OCI-LY1 (cell line): Measurements from ENCODE around the gene GLUD1.
"Not testable (repeated sequence)": the region's sequence is repeated elsewhere in the genome, so short reads cannot be mapped to it uniquely, and the experiment has no call there.

Experiments
- H2AFZ ChIP-seq: fragments of 200-600 bp; sonication (generic), shearing (Covaris generic); 2 replicates; pipeline ENCODE4 v1.6.0; 2014; ENCODE audit warnings: antibody characterized with exemption, mild to moderate bottlenecking, low read length
- H3F3A ChIP-seq: fragments of 200-600 bp; sonication (generic), shearing (Covaris generic); 2 replicates; pipeline ENCODE4 v1.6.0; 2014; ENCODE audit warnings: mild to moderate bottlenecking, antibody characterized with exemption, low read length, moderate library complexity; ENCODE audit not compliant: insufficient read depth
- H3K27ac ChIP-seq: fragments of 200-600 bp; sonication (generic); 2 replicates; pipeline ENCODE4 v1.5.1; 2014; ENCODE audit warnings: low read length, mixed run types, mild to moderate bottlenecking, low read depth; ENCODE audit not compliant: poor library complexity, severe bottlenecking
- H3K27me3 ChIP-seq: fragments of 200-600 bp; sonication (generic); 2 replicates; pipeline ENCODE4 v1.6.0; 2014; ENCODE audit warnings: antibody characterized with exemption, mild to moderate bottlenecking, low read length, moderate library complexity; ENCODE audit not compliant: insufficient read depth
- H3K36me3 ChIP-seq: fragments of 200-600 bp; sonication (generic); 2 replicates; pipeline ENCODE4 v1.6.1; 2014; ENCODE audit warnings: mild to moderate bottlenecking, antibody characterized with exemption, low read length, moderate library complexity, mixed read lengths; ENCODE audit not compliant: insufficient read depth
- H3K4me1 ChIP-seq: fragments of 200-600 bp; sonication (generic); 2 replicates; pipeline ENCODE4 v1.5.1; 2014; ENCODE audit warnings: mild to moderate bottlenecking, low read length, moderate library complexity; ENCODE audit not compliant: insufficient read depth, severe bottlenecking
- H3K4me2 ChIP-seq: fragments of 200-600 bp; sonication (generic), shearing (Covaris generic); 2 replicates; pipeline ENCODE4 v1.6.1; 2014; ENCODE audit warnings: low read length
- H3K4me3 ChIP-seq: fragments of 200-600 bp; sonication (generic); 2 replicates; pipeline ENCODE4 v1.5.1; 2014; ENCODE audit warnings: low read length, low read depth, mild to moderate bottlenecking, mixed read lengths; ENCODE audit not compliant: poor library complexity, severe bottlenecking
- H3K79me2 ChIP-seq: fragments of 200-600 bp; shearing (Covaris generic); 2 replicates; pipeline ENCODE4 v1.6.1; 2016; ENCODE audit warnings: mixed run types, low read length, mixed read lengths; ENCODE audit not compliant: insufficient read depth
- H3K9ac ChIP-seq: fragments of 200-600 bp; sonication (generic), shearing (Covaris generic); 2 replicates; pipeline ENCODE4 v1.6.1; 2014; ENCODE audit warnings: mild to moderate bottlenecking, low read length, mixed read lengths
- H3K9me2 ChIP-seq: fragments of 200-600 bp; sonication (generic), shearing (Covaris generic); 2 replicates; pipeline ENCODE4 v1.6.1; 2014; ENCODE audit warnings: low read depth, mild to moderate bottlenecking, low read length, mixed read lengths
- H3K9me3 ChIP-seq: fragments of 200-600 bp; shearing (Covaris generic); 2 replicates; pipeline ENCODE4 v1.6.1; 2014; ENCODE audit warnings: low read length, mixed read lengths
- H4K20me1 ChIP-seq: fragments of 200-600 bp; sonication (generic), shearing (Covaris generic); 2 replicates; pipeline ENCODE4 v1.6.0; 2016; ENCODE audit warnings: mild to moderate bottlenecking, low read length; ENCODE audit not compliant: insufficient read depth
- EZH2 ChIP-seq: fragments of 200-600 bp; sonication (generic), shearing (Covaris generic); IDR thresholded peaks from 2 replicates; pipeline ENCODE4 v1.8.0; 2017; ENCODE audit warnings: borderline replicate concordance, mixed run types, mild to moderate bottlenecking, antibody characterized with exemption, low read length, moderate library complexity, mixed read lengths
- TF ChIP-seq, protein P1 (sequence below): fragments of 200-600 bp; sonication (generic), shearing (Covaris generic); IDR thresholded peaks from 2 replicates; pipeline ENCODE4 v1.5.1; 2017; ENCODE audit warnings: mild to moderate bottlenecking, antibody characterized with exemption, low read length, moderate library complexity, mixed read lengths

The GLUD1 gene

DNA sequence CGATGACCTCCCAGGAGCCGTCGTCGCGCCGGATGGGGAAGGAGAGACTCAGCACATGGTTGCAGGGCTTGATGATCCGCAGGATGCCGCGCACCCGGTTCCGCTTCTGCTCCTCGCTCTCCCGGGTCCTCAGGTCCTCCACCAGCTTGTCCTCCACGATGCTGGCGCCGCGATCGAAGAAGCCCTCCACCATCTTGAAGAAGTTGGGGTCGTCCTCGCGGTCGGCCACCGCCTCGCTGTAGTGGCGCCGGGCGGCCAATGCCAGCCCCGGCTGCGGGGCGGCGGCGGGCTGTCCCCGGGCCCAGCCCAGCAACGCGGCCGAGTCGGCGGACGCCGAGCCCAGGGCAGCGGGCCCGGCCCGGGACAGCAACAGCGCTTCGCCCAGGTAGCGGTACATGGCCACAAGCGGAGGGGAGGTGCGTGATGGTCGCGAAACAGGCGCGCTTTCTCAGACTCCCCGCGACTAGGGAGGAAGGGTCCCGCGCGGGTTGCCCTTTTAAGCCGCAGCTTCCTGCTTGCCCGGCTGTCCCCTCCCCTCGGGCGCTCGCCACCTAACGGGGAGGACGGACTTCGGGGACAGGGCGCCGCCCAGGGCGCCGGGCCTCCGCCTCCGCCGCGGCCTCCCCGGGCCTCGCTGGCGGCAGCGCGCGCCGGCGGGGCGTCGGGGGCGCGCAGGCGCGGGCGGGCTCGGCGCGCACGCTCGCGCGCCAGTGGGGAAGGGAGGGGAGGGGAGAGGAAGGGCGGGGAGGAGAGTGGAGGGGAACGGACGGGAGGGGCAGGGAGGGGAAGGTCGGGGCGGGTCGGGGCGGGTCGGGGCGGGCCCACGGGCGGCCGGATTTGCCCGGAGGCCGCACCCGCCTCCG lies at the start of gene GLUD1, which contains the start of gene SHLD2:
Gene GLUD1, minus strand, starts transcription at position 471 of the 863 bp plus-strand sequence. Its CDS starts 74 bp downstream, at position 397.
Gene SHLD2, plus strand, starts transcription at position 834 of the 863 bp plus-strand sequence. CDS start 56,149 bp downstream, outside the sequence.
- Histone ChIP-seq H3K9me3 (0 out of 2 replicates have a peak, but pooled peaks cover 2% of the 10 kb centered on the region), H3K4me1 (peaks cover 37% of the 10 kb centered on the region), H3F3A (no peaks in the 10 kb centered on the region), H3K27me3 (no peaks in the 10 kb centered on the region), H3K9me2 (no peaks in the 10 kb centered on the region), H4K20me1 (no peaks in the 10 kb centered on the region), H2AFZ (0 out of 2 replicates have a peak within 1 kb of the TSS, but pooled peaks have one; percentile 66), H3K4me2 (peak within 1 kb of the TSS; percentile 86), H3K36me3 (peaks cover 25% of the 10 kb centered on the region), H3K4me3 (peak within 1 kb of the TSS; percentile 97), H3K9ac (peak within 1 kb of the TSS; percentile 91), H3K79me2 (peaks cover 37% of the 10 kb centered on the region), H3K27ac (peak within 1 kb of the TSS; percentile 63)
- TF ChIP-seq EZH2, result no peak
- TF ChIP-seq, protein P1, sequence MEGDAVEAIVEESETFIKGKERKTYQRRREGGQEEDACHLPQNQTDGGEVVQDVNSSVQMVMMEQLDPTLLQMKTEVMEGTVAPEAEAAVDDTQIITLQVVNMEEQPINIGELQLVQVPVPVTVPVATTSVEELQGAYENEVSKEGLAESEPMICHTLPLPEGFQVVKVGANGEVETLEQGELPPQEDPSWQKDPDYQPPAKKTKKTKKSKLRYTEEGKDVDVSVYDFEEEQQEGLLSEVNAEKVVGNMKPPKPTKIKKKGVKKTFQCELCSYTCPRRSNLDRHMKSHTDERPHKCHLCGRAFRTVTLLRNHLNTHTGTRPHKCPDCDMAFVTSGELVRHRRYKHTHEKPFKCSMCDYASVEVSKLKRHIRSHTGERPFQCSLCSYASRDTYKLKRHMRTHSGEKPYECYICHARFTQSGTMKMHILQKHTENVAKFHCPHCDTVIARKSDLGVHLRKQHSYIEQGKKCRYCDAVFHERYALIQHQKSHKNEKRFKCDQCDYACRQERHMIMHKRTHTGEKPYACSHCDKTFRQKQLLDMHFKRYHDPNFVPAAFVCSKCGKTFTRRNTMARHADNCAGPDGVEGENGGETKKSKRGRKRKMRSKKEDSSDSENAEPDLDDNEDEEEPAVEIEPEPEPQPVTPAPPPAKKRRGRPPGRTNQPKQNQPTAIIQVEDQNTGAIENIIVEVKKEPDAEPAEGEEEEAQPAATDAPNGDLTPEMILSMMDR, result no peak

DNA sequence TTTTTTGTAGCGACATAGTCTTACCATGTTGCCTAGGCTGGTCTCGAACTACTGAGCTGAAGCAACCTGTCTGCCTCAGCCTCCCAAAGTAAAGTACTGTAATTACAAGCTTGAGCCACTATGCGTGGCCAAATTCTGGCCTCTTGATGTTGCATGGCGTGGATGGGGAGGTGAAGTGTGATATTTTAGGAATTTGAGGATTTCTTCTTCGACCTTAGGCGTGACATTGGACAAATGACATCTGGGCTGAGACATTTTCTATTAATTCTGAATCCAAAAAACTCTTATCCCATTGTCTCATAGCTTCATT lies 48.4 kb upstream of the GLUD1 start:
- not testable (repeated sequence) for H3F3A ChIP-seq, H3K4me1 ChIP-seq, H3K79me2 ChIP-seq, H3K36me3 ChIP-seq, H3K4me2 ChIP-seq, H2AFZ ChIP-seq, H4K20me1 ChIP-seq, H3K27me3 ChIP-seq, H3K27ac ChIP-seq, H3K9ac ChIP-seq, H3K9me2 ChIP-seq, H3K9me3 ChIP-seq, H3K4me3 ChIP-seq

DNA sequence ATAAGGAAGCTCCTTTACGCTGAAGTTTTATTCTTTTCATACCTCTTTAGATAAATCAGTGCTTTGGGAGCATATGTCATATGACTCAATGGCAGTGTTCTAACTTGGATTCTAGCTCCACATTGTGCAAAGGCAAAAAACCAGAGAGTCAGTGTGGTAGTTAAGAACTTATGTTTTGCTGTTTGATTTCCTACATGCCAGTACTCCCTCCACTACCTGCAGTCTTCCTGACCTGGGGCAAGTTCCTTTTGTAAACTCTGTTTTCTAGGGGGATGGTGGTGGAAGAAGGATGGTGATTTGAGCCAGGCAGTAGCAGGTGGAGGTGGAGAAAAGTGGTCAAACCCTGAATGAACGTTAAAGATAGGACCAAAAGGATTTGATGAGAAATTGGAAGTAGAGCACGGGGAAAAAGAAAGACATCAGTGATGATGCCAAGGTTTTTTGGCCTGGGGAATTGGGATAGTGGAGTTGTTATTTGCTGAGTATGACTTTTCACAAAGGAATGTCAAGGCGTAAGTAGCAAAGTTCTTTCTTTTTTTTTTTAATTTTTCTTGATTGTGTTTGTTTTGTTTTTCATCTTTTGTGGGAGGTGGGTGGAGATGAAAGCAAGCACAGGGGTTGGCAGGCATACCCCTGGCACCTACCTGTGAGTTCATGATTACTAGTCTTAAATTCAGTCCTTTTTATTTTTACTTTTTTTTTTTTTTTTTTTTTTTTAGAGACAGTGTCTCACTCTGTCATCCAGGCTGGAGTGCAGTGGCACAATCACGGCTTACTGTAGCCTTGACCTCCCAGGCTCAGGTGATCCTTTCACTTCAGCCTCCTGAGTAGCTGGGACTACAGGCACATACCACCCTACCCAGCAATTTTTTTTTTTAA lies 47.8 kb upstream of the GLUD1 start:
- H3K4me3 ChIP-seq, H2AFZ ChIP-seq, H3F3A ChIP-seq, H3K27ac ChIP-seq, H3K9ac ChIP-seq, H3K4me2 ChIP-seq, H3K79me2 ChIP-seq, H3K4me1 ChIP-seq, H3K9me3 ChIP-seq, H4K20me1 ChIP-seq, H3K36me3 ChIP-seq, H3K27me3 ChIP-seq, H3K9me2 ChIP-seq: not testable (repeated sequence)

DNA sequence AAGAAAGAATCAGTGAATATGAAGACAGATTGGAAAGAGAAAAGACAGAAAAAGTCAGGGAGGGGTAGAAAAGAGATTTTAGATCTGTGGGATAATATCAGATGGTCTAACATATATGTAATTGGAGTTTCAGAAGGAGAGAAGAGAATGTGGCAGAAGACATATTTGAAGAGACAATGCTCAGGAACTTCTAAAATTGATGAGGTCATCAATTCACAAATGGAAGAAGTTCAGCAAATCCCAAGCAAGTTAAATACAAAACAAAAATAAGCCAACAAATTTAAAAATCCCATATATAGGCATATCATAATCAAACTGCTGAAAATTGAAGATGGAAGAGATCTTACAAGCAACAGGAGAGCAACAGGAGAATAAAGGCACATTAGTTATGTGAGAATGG lies 42.8 kb upstream of the GLUD1 start:
- H3K36me3 ChIP-seq, H3F3A ChIP-seq, H3K79me2 ChIP-seq, H3K9me2 ChIP-seq, H4K20me1 ChIP-seq, H3K4me2 ChIP-seq, H3K4me3 ChIP-seq, H3K4me1 ChIP-seq, H3K27me3 ChIP-seq, H3K27ac ChIP-seq, H3K9ac ChIP-seq, H2AFZ ChIP-seq, H3K9me3 ChIP-seq: not testable (repeated sequence)

DNA sequence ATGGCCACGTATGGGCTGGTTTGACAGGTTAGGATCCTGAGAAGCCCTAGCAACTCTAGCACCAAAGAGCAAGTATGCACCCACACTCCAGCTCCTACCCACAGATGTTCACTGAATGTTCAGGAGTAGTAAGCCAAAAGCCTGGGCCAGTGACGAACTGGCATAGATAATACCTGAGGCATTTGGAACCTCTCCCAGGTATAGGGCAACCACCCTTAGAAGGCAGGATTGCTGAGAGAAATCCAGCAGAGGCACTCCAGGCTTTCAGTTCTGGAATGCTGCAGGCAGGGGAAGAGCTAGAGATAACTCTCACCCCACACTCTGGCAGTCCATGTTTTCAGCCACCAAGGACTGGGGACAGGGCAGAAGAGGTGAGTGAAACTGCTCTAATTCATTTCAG lies 39.8 kb upstream of the GLUD1 start:
- H3K9me2 ChIP-seq, H3F3A ChIP-seq, H3K79me2 ChIP-seq, H3K27ac ChIP-seq, H2AFZ ChIP-seq, H3K36me3 ChIP-seq, H3K4me2 ChIP-seq, H3K4me3 ChIP-seq, H3K4me1 ChIP-seq, H3K9ac ChIP-seq, H4K20me1 ChIP-seq, H3K9me3 ChIP-seq, H3K27me3 ChIP-seq: not testable (repeated sequence)

DNA sequence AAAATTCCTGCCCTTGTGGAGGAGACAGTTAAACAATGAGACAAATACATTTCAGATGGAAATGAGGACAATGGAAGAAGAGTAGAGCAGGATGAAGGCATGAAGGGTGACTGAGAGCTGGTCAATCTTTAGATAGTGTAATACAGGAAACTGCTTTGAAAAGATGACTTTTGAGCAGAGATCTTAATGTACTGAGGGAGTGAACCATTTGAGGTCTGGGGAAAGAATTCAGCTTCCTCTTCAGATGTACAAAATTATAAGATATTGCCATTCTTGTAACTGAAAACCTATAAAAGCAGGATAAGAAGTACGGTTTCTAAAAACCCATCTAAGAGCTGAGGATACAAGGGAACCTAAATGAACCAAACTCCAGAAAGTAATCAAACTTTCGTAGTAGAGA lies 39.3 kb upstream of the GLUD1 start:
- not testable (repeated sequence) for H3K4me3 ChIP-seq, H3F3A ChIP-seq, H3K4me1 ChIP-seq, H3K9me2 ChIP-seq, H3K79me2 ChIP-seq, H4K20me1 ChIP-seq, H3K27me3 ChIP-seq, H2AFZ ChIP-seq, H3K36me3 ChIP-seq, H3K4me2 ChIP-seq, H3K9me3 ChIP-seq, H3K27ac ChIP-seq, H3K9ac ChIP-seq
